GM19238 (cell line): ENCODE measurements around the gene TJP3.
A peak's percentile ranks its signal among the peaks of the same experiment; 100 is the strongest.

Experiments
- DNase-seq: peaks from one replicate; pipeline ENCODE4 v3.0.0; 2011; ENCODE audit warnings: low spot score; ENCODE audit not compliant: insufficient read length

TJP3 gene

DNA sequence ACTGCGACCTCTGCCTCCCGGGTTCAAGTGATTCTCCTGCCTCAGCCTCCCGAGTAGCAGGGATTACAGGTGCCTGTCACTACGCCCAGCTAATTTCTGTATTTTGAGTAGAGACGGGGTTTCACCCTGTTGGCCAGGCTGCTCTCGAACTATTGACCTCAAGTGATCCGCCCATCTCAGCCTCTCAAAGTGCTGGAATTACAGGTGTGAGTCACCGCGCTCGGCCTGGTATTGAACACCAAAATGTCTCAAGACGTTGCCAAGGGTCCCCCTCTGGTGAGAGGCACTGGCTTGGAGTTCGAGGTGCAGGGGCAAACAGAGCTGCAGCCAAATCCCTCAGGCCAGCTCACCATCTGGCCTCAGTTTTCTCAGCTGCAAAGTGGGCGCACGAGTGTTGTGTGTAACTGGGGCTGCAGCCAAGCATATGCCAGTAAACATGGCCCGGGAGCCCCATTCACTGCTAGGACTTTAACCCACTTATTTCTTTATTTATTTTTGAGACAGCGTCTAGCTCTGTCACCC is 8.0 kb downstream of the TJP3 start:
- no peak for DNase-seq

DNA sequence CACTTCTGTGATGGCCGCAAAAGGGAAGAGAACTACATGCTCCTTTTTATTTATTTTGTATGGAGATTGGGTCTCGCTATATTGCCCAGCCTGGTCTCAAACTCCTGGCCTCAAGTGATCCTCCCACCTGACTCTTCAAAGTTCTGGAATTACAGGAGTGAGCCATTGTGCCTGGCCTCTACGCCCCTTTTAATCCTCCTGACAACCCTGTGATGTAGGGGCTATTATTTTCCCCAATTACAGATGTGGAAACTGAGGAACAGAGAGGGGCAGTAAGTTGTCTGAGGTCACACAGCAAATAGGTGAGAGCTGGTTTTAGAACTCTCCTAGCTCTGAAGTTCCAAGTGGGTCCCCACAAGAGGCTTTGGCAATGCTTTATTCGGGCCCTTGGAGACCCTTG is 11.7 kb downstream of the TJP3 start:
- no peak for DNase-seq

DNA sequence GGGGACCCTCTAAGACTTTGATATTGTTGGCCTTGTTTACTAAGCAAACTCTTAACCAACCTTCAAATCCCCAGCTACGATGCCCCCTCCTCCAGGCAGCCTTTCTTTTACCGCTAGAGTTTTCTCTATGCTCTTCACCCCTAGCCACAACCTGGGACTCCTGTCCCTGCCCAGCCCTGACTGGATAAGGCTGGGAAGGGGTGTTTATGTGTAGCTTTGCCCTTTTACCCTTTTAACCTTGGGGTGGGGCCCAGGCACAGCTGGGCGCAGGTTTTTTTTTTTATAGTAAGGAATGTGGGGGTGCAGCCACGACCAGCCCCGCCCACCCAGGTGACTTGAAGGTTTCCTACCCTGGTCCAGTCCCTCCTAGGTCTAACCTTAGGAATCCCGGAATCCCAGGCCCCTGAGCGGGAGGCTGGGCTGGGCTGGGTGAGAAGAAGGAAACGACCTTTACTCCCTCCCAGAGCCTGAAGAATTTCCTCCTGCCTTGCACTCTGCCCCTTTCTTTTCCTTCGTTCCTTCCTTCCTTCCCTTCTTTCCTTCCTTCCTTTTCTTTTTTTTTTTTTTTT is 12.2 kb downstream of the TJP3 start:
- no peak for DNase-seq

DNA sequence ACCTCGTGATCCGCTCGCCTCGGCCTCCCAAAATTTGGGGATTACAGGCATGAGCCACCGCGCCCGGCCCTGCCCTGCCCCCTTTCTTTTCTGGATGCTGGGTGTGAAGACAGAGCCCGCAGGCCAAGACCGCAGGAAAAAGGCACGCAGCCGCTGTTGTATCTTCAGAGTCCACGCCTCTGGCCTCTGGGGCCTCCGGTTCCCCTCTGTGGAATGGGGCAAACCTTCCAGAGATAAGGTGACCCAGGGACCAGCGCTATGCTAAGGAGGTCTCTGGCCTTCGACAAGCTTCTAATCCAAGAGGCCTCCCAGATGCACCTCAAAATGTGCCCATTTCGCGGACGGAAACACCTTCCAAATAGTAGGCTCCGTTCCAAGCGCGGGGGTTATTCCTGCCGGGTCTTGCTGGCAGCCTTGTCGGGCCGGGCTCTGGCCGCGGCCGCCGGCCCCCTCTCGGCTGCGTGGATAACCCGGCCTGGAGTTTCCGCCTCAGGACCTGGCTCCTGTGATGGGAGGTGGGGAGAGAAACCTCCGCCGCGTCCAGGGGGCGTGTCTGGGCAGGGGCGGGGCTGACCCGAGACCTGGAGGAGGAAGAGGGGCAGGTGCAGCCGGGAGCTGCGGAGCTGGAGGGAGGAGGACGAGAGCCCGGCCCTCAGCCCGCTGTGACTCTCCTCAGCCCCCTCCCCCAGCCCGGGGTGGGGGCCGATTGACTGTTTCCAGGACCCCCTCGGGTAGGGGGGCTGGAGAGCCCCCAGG is 13.1 kb downstream of the TJP3 start:
- DNase-seq, result peak; percentile 87

DNA sequence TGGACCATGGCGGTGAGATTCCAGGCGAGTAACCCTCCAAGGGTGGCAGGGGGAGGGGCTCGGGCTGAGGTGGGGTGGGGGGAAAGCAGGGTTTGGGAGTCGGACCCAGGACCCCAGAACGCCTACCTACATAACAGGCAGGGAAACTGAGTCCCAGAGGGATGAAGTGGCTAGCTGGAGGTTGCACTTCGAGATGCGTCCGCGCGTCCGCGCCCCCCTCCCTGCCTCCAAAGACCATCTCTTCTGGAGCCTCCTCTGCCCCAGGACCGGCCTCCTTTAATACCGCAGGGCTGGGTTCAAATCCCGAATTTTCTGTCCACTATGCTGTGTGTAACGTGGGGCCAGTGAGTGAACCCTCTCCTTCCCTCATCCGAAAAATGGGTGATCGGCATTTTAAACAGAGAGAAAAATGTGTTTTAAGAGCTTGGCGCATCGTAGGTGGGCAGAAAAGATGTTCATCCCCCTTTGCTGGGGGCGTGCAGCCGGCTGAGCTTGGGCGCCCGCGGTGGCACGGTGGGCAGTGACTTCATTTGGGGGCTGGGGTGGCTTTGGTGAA is 13.8 kb downstream of the TJP3 start:
- no peak for DNase-seq

DNA sequence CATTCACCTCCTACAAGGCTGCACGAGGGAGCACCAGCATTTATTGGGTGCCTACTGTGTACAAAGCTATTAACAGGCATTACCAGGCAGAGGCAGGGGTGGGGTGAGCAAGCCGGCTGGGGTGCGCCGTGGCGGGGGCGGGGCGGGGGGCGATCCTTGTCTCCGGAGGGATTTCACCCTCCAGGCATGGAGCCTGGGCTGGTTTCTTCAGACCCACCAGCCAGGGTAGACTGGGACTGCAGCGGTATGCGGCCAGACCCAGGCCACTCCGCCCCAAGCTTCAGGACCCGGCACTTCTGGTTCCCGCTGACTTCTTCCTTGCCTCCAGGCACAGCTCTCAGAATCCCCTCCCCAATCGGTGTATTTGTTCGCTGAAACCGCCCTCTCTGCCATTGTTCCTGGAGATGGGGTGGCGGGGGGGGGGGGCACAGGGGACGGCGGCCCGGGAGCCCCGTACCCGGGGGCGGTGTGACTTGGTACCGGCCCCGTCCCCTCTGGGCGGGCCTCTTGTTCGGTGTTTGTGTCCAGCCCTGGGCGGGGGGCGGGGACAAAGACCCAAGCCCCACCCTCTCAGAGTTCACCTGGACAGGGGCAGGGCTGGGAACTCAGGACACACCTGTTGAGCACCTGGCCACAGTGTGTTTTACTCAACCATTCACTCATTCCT is 14.4 kb downstream of the TJP3 start:
- no peak for DNase-seq

DNA sequence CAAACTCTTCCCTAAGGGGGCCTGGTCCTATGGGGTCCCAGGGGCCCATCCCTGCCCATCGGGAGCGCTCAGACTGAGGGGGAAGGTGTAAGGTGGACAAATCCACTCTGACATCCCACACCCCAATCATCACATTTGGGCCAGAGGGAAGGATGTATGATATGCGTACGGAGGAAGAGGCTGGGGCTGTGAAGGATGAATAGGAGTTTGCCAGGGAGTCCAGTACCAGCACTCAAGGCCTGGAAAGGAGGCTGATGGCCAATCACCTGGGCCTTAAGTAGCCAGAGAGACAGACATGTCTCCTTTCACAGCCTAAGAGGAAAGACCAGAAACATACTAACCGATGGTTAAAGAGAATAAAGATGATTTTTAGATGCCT is 14.9 kb downstream of the TJP3 start:
- no peak for DNase-seq

DNA sequence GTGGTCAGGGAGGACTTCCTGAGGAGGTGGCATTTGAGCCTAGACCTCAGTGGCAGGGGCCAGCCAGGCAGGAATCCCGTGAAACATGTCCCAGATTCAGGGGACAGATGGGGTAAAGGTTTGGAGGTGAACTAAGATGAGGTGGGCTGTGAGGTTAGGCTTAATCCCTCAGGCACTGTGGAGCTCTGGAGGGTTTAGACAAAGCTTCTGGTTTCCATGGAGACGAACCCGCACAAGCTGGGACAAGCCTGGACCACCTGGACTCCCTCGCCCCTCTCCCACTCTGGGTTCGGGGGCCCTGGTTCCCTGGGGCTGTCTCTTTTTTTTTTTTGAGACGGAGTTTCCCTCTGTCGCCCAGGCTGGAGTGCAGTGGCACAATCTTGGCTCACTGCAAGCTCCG is 15.7 kb downstream of the TJP3 start:
- no peak for DNase-seq

DNA sequence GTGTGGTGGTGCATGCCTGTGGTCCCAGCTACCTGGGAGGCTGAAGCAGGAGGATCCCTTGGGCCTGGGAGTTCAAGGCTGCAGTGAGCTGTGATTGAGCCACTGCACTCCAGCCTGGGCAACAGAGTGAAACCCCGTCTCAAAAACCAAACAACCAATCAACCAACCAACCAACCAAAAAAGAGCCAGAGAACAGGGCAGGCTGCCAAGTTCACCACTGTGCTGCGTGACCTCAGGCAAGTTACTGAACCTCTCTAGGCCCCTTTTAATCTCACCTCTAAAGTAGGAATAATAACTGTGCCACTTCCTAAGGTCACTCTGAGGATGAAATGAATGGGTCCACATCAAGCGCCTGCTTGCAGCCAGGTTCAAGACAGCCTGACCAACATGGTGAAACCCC is 16.9 kb downstream of the TJP3 start:
- DNase-seq, result no peak

DNA sequence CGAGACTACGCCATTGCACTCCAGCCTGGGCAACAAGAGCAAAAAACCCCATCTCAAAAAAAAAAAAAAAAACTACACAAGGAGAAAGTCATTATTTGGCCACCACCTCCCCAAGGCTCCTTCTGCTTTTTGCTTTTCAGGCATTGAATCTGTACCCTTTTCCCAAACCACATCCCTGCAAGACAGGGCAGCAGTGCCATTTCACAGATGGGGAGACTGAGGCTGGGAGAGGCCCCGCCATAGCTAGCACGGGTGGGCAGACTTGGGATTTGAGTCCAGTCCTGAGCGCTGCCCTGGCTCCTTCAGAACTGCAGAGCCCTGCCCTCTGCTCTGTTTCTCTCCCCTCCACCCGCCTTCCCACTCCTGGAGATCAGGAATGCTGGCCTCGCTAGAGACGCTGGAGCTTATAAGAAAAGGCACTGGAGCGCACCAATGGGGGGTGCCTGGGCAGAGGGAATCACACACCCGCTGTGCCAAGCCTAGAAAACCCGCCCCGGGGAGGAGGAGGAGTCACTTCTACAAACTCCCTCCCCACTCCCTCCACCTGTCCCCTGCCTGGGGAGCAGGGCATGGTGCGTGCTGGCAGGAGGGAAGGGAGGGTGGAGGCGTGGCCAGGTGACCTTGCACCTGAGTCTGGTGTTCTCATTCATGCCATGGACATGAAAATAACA is 17.6 kb downstream of the TJP3 start:
- DNase-seq, result no peak

DNA sequence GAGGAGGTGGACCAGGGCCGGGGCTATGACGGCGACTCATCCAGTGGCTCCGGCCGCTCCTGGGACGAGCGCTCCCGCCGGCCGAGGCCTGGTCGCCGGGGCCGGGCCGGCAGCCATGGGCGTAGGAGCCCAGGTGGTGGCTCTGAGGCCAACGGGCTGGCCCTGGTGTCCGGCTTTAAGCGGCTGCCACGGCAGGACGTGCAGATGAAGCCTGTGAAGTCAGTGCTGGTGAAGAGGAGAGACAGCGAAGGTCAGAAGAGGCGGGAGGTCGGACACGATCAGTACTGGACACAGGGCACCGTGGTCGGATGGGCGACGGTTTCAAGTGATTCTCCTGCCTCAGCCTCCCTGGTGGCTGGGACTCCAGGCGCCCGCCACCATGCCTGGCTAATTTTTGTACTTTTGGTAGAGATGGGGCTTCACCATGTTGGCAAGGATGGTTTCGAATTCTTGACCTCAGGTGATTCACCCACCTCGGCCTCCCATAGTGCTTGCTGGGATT is 22.3 kb downstream of the TJP3 start:
- no peak for DNase-seq

DNA sequence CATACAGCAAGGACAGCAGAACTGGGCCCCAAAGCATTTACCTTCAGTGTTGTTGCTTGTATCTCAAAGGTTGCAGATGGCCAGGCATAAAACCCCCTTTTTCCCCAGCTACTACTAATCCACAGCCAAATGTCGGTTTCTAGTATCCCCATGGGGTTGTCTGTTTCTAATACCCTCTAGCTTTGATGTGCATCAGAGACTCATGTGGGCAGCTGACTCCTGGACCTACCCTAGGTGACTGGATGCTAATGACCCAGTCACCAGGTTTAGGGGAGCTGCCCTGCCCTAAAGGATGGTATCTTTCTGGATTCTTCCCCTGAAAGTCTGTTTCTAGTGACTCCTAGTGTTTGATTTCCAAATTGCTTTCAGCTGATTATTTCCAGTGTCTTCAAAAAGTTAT is 23.9 kb downstream of the TJP3 start:
- no peak for DNase-seq

DNA sequence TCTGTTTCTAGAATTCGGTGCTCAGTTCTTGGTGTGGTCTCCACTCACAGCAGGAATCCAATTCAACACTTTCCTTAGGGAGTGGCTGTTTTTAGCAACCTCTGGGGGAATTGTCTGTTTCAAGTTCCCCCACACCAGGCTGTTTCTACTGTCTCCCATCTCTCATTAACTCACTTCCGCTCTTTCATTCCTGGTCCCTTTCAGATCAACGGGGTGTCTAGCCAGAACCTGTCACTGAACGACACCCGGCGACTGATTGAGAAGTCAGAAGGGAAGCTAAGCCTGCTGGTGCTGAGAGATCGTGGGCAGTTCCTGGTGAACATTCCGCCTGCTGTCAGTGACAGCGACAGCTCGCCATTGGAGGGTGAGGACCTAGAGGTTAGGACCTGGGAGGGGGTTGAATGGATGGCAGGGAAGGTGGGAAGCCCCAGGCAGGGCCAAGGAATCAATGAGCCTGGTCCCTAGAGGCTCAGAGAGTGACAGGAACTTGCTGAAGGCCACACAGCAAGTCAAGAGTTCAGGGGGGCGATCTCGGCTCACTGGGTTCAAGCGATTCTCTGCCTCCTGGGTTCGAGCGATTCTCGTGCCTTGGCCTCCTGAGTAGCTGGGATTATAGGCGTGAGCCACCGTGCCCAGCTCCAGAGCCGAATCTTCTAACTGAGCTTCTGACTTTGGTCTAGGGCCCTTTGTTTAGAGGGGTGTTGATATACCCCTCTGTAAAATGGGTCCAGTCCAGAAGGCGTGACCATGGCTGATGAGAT is 25.5 kb downstream of the TJP3 start:
- DNase-seq, result no peak

DNA sequence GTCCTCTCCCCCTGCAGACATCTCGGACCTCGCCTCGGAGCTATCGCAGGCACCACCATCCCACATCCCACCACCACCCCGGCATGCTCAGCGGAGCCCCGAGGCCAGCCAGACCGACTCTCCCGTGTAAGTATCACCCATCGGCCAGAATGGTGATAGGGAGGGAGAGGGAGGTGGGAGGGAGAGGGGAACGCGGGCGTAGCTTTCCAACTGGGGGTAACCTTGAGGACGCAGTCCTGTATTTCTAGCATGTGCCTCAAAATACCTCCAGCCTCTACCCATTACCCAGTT is 26.1 kb downstream of the TJP3 start:
- no peak for DNase-seq

DNA sequence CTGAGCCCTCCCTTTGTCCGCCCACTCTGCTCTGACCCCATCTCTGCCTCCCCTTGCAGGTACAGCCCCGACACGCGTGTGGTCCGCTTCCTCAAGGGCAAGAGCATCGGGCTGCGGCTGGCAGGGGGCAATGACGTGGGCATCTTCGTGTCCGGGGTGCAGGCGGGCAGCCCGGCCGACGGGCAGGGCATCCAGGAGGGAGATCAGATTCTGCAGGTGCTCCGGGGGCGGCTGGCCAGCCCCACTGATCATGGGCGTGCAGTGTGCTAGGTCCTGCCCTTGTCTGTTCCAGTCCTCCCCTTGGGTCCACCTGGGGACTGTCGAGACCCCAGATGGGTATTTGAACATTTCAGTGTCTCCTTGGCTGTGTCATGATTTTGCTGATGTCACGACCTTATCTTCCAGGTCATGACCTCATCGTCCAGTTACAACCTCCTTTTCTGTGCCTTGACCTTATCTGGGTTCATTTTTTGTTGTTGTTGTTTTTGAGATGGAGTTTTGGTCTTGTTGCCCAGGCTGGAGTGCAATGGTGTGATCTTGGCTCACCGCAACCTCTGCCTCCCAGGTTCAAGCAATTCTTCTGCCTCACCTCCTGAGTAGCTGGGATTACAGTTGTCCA is 28.0 kb downstream of the TJP3 start:
- no peak for DNase-seq

DNA sequence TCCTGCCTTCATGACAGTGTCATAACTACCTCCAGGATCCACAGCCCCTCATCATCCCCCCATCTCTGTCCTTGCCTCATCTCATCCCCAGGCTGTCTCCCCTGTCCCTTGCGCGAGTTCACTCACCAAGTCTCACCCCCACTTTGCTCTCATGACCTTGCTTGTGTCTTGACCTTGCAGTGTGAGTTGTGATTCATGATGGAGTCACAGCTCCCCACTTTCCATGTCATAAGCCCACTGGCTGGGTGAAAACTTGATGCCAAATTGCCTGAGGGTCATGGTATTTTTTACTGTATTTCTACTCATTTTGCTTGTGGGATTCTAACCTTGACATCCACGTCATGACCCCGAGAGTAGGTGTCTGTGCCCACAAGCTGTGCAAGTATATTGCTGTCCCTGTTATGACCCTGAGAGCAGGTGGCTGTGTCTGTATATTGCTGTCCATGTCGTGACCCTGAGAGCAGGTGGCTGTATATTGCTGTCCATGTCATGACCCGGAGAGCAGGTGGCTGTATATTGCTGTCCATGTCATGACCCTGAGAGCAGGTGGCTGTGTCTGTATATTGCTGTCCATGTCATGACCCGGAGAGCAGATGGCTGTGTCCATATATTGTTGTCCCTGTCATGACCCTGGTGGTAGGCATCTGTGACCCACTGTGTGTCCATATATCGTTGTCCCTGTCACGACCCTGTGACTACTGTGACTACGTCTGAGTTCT is 29.5 kb downstream of the TJP3 start:
- DNase-seq, result no peak

DNA sequence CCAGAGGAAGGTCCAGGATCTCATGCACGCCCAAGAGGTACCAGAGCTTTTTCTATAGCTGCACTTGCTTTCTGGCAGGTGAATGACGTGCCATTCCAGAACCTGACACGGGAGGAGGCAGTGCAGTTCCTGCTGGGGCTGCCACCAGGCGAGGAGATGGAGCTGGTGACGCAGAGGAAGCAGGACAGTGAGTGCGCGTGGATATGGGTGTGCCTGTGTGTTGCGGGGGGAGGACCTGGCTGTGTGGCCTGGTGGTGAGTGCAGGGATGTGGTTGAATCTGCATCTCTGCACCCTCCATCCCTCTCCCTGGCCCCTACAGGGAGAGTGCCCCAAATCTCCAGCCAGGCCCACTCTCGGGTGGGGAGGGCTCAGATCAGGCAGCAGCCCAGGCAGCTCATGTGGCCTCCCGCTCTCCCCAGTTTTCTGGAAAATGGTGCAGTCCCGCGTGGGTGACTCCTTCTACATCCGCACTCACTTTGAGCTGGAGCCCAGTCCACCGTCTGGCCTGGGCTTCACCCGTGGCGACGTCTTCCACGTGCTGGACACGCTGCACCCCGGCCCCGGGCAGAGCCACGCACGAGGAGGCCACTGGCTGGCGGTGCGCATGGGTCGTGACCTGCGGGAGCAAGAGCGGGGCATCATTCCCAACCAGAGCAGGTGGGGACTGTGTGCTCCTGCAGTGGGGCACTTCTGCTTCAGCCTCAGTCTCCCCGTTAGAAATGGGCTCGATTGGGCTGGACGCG is 30.5 kb downstream of the TJP3 start:
- no peak for DNase-seq

DNA sequence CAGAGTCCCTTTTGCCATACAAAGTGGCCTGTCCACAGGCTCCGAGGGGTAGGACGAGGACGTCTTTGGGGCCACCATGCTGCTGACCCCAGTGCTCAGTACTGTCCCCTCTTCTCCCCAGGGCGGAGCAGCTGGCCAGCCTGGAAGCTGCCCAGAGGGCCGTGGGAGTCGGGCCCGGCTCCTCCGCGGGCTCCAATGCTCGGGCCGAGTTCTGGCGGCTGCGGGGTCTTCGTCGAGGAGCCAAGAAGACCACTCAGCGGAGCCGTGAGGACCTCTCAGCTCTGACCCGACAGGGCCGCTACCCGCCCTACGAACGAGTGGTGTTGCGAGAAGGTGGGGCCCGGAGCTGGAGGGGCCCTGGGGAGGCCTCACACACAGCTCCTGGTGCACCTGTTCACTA is 32.2 kb downstream of the TJP3 start:
- no peak for DNase-seq

DNA sequence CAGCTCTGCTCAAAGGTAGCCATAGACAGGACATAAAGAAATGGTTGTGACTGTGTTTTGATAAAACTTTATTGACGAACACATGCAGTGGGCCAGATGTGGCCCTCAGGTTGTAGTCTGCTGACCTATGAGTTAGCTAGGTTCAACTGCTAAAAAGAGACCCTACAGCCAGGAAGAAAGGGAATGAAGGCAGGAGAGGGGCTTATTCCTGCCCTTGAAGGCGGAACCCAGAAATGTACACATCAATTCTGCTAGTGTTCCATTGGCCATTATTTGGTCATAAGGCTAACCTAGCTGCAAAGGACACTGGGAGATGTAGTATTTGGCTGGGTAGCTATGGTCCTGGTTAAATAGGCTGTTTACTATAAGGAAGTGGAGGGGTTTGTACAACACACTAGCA is 35.3 kb downstream of the TJP3 start:
- DNase-seq, result no peak
